Endothelial cell of umbilical vein (primary cell): ENCODE data around the gene C4orf50. TPM values are rescaled to one million over a fixed set of nuclear protein-coding genes. Genes with fewer than 3 reads are reported as not detected.

Experiments
- BruUV-seq: library from RNA; stranded (reverse); fragments of 400-500 nt; replicated peaks from 2 replicates; lab custom pipeline; 2021; lab: Mats Ljungman, UMichigan
- CTCF ChIA-PET: fragments of 300-600, 350-600 bp; sonication (Branson Sonifier 250); formaldehyde crosslinking; loops from one replicate; lab custom pipeline; 2021; ENCODE audit warnings: antibody characterized with exemption, inconsistent platforms; lab: Charles Lee
- POLR2A ChIA-PET: fragments of 300-600, 350-600 bp; sonication (Branson Sonifier 250); formaldehyde crosslinking; loops from one replicate; lab custom pipeline; 2021; ENCODE audit warnings: antibody characterized with exemption, inconsistent platforms; lab: Charles Lee
- DNase-seq: peaks from one replicate; pipeline ENCODE4 v3.0.0-alpha.2; 2011; ENCODE audit warnings: low read depth, low spot score
- FAIRE-seq: peaks from 2 replicates; lab custom pipeline; 2011; peaks lifted over from hg19 to GRCh38; lab: Jason Lieb, UNC
- H2AFZ ChIP-seq: 2 replicates; pipeline ENCODE4 v1.6.0; 2012; ENCODE audit warnings: low read depth, low read length, control low read depth, inconsistent platforms
- H3K27ac ChIP-seq: 2 replicates; pipeline ENCODE4 v1.5.1; 2011; ENCODE audit warnings: low read depth, mild to moderate bottlenecking, control low read depth, low read length, moderate library complexity; ENCODE audit not compliant: insufficient read depth
- H3K27me3 ChIP-seq, 2 experiments: 2 replicates each; pipeline versions ENCODE4 v1.6.0 to v1.6.1; 2011; ENCODE audit warnings: low read length in 2 of 2, mixed read lengths in 1 of 2; ENCODE audit not compliant: control insufficient read depth in 2 of 2, insufficient read depth in 2 of 2
- H3K36me3 ChIP-seq, 2 experiments: 2 replicates in 1 of 2; 3 replicates in 1 of 2; pipeline ENCODE4 v1.5.1; 2011; ENCODE audit warnings: low read length in 2 of 2, mild to moderate bottlenecking in 1 of 2, moderate library complexity in 1 of 2; ENCODE audit not compliant: control insufficient read depth in 2 of 2, insufficient read depth in 2 of 2; ENCODE audit errors: extremely low read depth in 1 of 2
- H3K4me1 ChIP-seq: 3 replicates; pipeline ENCODE4 v1.5.1; 2011; ENCODE audit warnings: mild to moderate bottlenecking, low read length; ENCODE audit not compliant: control insufficient read depth, insufficient read depth; ENCODE audit errors: extremely low read depth
- H3K4me2 ChIP-seq: 2 replicates; pipeline ENCODE4 v1.6.1; 2011; ENCODE audit warnings: low read length, control low read depth, mixed read lengths; ENCODE audit not compliant: insufficient read depth
- H3K4me3 ChIP-seq, 3 experiments: fragments of 200-600 bp in 1 of 3; sonication (generic), shearing (Covaris generic) in 1 of 3; replicated peaks in 1 of 3; 2 replicates each; pipeline ENCODE4 v1.5.1; 2011 to 2016; ENCODE audit warnings: control low read depth in 3 of 3, low read length in 3 of 3, mild to moderate bottlenecking in 2 of 3, inconsistent platforms in 1 of 3, low read depth in 1 of 3, moderate library complexity in 1 of 3; ENCODE audit not compliant: insufficient read depth in 1 of 3
- H3K79me2 ChIP-seq: 2 replicates; pipeline ENCODE4 v1.6.0; 2012; ENCODE audit warnings: low read length, inconsistent platforms; ENCODE audit not compliant: control insufficient read depth, insufficient read depth
- H3K9ac ChIP-seq: replicated peaks from 2 replicates; pipeline ENCODE3; 2011; ENCODE audit warnings: low read length, control low read depth; ENCODE audit not compliant: insufficient read depth; ENCODE audit errors: extremely low read depth
- H3K9me1 ChIP-seq: replicated peaks from 3 replicates; pipeline ENCODE4 v1.6.0; 2011; ENCODE audit warnings: mild to moderate bottlenecking, low read length; ENCODE audit not compliant: control insufficient read depth, insufficient read depth; ENCODE audit errors: extremely low read depth
- H3K9me3 ChIP-seq: replicated peaks from 2 replicates; pipeline ENCODE4 v1.5.1; 2012; ENCODE audit warnings: low read length, inconsistent platforms; ENCODE audit not compliant: control insufficient read depth, insufficient read depth
- H4K20me1 ChIP-seq: replicated peaks from 2 replicates; pipeline ENCODE3; 2011; ENCODE audit warnings: mild to moderate bottlenecking, low read length; ENCODE audit not compliant: control insufficient read depth, insufficient read depth; ENCODE audit errors: extremely low read depth
- EZH2 ChIP-seq: IDR thresholded peaks from 2 replicates; pipeline ENCODE4 v1.6.1; 2012; ENCODE audit warnings: borderline replicate concordance, low read depth, mild to moderate bottlenecking, moderate library complexity, low read length, inconsistent platforms; ENCODE audit not compliant: severe bottlenecking
- FOS ChIP-seq: IDR thresholded peaks from 2 replicates; pipeline ENCODE4 v1.6.1; 2011; ENCODE audit warnings: mild to moderate bottlenecking, low read length, moderate library complexity, borderline replicate concordance; ENCODE audit not compliant: insufficient read depth
- GATA2 ChIP-seq: IDR thresholded peaks from 2 replicates; pipeline ENCODE4 v1.7.0; 2011; ENCODE audit warnings: low read depth, mild to moderate bottlenecking, moderate library complexity, mixed read lengths, low read length; ENCODE audit not compliant: insufficient read length, insufficient read depth
- JUN ChIP-seq: IDR thresholded peaks from 2 replicates; pipeline ENCODE4 v1.6.1; 2011; ENCODE audit warnings: borderline replicate concordance, low read depth; ENCODE audit not compliant: insufficient read length, insufficient read depth
- MAX ChIP-seq: IDR thresholded peaks from 2 replicates; pipeline ENCODE4 v1.6.1; 2011; ENCODE audit not compliant: insufficient read depth, insufficient read length
- MYC ChIP-seq: IDR thresholded peaks from one replicate; pipeline ENCODE4 v1.6.1; 2011; ENCODE audit warnings: mild to moderate bottlenecking, low read depth, low read length
- POLR2A ChIP-seq: IDR thresholded peaks from 2 replicates; pipeline ENCODE4 v1.6.1; 2012; ENCODE audit warnings: low read depth, mild to moderate bottlenecking, control low read depth, low read length
- POLR2AphosphoS5 ChIP-seq: IDR thresholded peaks from 2 replicates; pipeline ENCODE4 v1.6.1; 2012; ENCODE audit warnings: low read depth, mild to moderate bottlenecking, control low read depth, low read length, moderate library complexity; ENCODE audit not compliant: insufficient read depth
- dilution Hi-C: fragments of 300-500 bp; cut with MboI; formaldehyde crosslinking; loops from one replicate; pipeline ENCODE4 v1.15.0; 2019; ENCODE audit warnings: low sequenced_read_pairs; ENCODE audit not compliant: extremely low pct_ligation_motif_present
- intact Hi-C: fragments of 100-400 bp; cut with micrococcal nuclease; formaldehyde crosslinking; loops from one replicate; pipeline ENCODE4 v1.10.0; 2022
- polyA plus RNA-seq, 4 experiments: library from polyadenylated mRNA; depleted of rRNA in 3 of 4; stranded (reverse) in 3 of 4; unstranded in 1 of 4; fragments of >200 nt; gene quantifications; 2 replicates each; pipeline versions ENCODE4 v1.2.1 to v1.2.3, GENCODE V29; 2011 to 2012; ENCODE audit warnings: missing spikeins in 1 of 4
- total RNA-seq: library from RNA; stranded (reverse); gene quantifications from 2 replicates; pipeline ENCODE4 v1.2.3, GENCODE V29; 2021
- TF ChIP-seq, protein P1 (sequence below), 2 donors: IDR thresholded peaks; 1 replicate in 1 of 2; 2 replicates in 1 of 2; pipeline ENCODE4 v1.5.1; 2011; ENCODE audit warnings: low read length in 2 of 2, mild to moderate bottlenecking in 2 of 2, moderate library complexity in 2 of 2, control low read depth in 1 of 2, inconsistent platforms in 1 of 2, low read depth in 1 of 2; ENCODE audit not compliant: insufficient read depth in 1 of 2; ENCODE audit errors: extremely low read depth in 1 of 2

C4orf50 gene
- total and polyA plus RNA-seq, 2 donors (not counting 3 experiments of a cell fraction or from before 2014, with no cell fraction given) = not detected

GRCh38 chr4:5908876-5909427 is 109.3 kb downstream of the C4orf50 start:
- ChIA-PET CTCF (no interaction called here), POLR2A (no interaction called here)
- TF ChIP-seq EZH2 (no peak), POLR2AphosphoS5 (no peak), GATA2 (no peak), JUN (no peak), MAX (no peak), MYC (no peak), FOS (no peak), POLR2A (no peak)
- TF ChIP-seq, protein P1, sequence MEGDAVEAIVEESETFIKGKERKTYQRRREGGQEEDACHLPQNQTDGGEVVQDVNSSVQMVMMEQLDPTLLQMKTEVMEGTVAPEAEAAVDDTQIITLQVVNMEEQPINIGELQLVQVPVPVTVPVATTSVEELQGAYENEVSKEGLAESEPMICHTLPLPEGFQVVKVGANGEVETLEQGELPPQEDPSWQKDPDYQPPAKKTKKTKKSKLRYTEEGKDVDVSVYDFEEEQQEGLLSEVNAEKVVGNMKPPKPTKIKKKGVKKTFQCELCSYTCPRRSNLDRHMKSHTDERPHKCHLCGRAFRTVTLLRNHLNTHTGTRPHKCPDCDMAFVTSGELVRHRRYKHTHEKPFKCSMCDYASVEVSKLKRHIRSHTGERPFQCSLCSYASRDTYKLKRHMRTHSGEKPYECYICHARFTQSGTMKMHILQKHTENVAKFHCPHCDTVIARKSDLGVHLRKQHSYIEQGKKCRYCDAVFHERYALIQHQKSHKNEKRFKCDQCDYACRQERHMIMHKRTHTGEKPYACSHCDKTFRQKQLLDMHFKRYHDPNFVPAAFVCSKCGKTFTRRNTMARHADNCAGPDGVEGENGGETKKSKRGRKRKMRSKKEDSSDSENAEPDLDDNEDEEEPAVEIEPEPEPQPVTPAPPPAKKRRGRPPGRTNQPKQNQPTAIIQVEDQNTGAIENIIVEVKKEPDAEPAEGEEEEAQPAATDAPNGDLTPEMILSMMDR (IDR thresholded peaks at IDR 0.05; ENCODE audit: extremely low read depth in 1 of 2, insufficient read depth in 1 of 2, low read depth in 1 of 2, low read length in 2 of 2) = no peak
- Histone ChIP-seq H3K36me3 (no peaks in the 10 kb centered on the region), H2AFZ (no peak overlapping the region), H3K4me3 (no peak overlapping the region), H3K27ac (no peak overlapping the region), H3K79me2 (no peaks in the 10 kb centered on the region), H3K9me3 (no peaks in the 10 kb centered on the region), H3K4me1 (no peaks in the 10 kb centered on the region), H3K27me3 (no peaks in the 10 kb centered on the region), H4K20me1 (no peaks in the 10 kb centered on the region), H3K9ac (no peak overlapping the region), H3K9me1 (no peaks in the 10 kb centered on the region), H3K4me2 (no peak overlapping the region)
- DNase-seq (no peak), FAIRE-seq (no peak)
- no TSS peak for BruUV-seq
- intact Hi-C loops (no loop called here), dilution Hi-C loops (no loop called here)
